DMS153 treated with DMSO at 0.1 percent for 48 hours (cell line): Measurements from ENCODE around the gene C1orf167.

Experiments
- DNase-seq: peaks from one replicate; lab custom pipeline; 2025; ENCODE audit not compliant: unreplicated experiment; lab: John Stamatoyannopoulos, UW

The C1orf167 gene

DNA sequence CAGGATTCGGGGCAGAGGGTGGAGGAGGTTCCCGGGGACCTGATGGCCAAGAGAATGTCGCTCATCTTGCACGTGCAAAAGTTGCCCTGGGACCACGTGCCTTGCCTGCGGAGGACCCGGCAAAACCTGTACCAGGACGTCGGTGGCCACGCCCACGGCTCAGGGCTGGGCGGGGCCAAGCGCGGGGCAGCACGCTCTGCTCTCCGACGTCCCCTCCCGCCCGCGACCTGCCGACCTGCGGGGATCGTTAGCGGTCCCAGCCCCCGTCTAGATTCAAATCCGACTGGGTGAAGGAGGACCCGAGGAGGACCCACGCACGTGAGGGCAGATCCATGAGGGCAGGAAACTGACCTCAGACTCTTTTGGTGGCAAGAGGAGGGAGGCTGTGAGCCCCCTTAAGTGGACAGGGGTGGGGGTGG, at the start of gene C1orf167:
Gene C1orf167, plus strand, starts transcription at position 206 of the 419 bp plus-strand sequence. CDS start 2,208 bp downstream, outside the sequence.
- no peak for DNase-seq

DNA sequence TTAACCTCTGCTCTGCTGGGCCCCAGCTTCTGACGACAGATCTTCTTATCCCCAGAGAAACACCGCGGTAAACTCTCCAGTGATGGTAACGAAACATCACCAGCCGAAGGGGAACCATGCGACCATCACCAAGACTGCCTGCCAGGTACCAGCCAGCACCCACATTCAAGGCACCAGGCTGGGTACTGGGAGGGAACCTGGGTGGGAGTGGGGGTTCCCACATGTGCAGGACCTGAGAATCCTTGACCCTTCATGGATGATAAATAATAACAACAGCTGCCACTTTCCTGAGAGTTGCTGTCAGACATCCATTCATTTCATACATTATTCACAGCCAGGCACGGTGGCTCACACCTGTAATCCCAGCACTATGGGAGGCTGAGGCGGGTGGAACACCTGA, 49.7 kb upstream of the C1orf167 start:
- DNase-seq, result no peak

DNA sequence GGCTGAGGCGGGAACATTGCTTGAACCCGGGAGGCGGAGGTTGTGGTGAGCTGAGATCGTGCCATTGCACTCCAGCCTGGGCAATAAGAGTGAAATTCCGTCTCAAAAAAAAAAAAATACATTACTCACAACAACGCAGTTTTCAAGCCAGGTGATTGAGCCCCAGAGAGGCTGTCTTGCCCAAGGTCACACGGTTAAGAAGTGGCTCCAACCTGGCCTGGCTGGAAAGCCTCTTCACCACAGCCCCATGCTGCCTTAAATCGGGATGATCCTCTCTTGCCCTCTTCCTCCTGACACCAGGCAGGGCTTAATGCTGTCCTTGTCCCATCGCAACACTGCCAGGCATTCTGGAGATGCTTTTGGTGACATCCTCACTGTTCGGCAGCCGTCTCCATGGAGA, 48.9 kb upstream of the C1orf167 start:
- no peak for DNase-seq

DNA sequence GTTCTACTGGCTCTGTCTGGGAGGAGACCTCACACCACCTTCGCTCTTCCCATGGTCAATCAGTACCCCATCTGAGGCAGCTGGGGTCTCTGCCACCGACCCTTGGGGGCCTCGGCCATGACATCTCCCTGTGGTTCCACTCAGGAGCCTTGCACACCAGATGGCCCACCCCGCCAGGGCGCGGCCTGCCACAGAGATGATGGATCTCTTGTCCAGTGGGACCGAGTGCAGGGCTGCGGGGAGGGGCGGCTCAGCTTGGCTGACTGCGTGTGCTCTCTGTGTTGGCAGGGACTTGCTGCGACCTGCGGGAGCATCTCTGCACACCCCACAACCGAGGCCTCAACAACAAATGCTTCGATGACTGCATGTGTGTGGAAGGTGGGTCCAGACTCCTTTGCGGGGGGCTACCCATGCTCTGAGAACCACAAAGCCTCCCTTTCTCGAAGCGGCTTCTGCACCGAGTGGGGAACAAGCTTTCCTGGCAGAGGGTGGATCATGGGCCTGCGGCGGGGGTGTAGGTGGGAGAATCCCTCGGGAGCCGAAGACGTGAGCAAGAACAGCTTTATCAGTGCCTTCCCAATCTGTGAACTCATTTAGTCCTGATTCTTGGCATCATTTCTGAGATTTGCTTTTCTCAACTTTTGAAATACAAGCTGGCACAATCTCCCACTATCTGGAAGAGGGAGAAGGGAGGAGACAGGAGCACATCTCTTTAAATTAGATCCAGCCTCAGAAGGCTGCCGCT, 47.0 kb upstream of the C1orf167 start:
- no peak for DNase-seq

GRCh38 chr1:11719313-11720032, 42.5 kb upstream of the C1orf167 start:
- DNase-seq, result peak; percentile 79

GRCh38 chr1:11720033-11720376, 42.0 kb upstream of the C1orf167 start:
- no peak for DNase-seq

GRCh38 chr1:11720525-11720924, 41.5 kb upstream of the C1orf167 start:
- no peak for DNase-seq

GRCh38 chr1:11721311-11721710, 40.7 kb upstream of the C1orf167 start:
- no peak for DNase-seq

DNA sequence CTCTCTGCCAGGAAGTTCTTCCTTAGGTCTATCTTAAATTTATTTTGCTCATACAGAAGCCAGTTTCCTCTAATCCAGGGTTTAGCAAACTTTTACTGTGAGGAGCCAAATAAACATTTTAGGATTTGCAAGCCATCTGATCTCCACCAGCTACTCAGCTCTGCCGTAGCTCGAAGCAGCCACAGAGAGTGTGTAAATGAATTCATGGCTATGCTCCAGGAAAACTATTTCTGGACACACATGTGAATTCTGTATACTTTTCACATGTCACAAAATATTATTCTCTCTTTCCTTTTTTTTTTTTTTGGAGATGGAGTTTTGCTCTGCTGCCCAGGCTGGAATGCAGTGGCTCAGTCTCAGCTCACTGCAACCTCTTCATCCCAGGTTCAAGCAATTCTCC, 39.5 kb upstream of the C1orf167 start:
- DNase-seq, result no peak

DNA sequence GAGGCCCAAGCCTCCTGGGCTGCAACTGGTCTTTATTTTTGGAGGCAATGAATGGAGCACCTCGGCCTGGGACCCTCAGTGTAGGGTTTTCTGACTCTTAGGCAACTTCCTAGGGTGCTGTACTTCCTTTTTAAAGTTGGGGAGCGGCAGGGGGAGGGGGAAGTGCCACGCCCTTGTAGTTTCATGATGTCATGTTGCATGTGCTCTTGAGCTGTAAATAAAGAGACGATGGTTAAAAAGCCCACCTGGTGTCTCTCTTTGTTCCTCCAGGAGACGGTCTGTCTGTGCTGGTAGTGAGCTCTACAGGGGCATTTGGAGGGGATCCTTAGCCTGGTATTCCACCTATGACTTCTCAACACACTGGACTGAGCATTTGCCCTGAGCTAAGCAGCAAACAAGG, 36.4 kb upstream of the C1orf167 start:
- DNase-seq, result no peak

- no peak for DNase-seq
These were observed 34.9 kb upstream of the C1orf167 start for GRCh38 chr1:11727119-11727518.

GRCh38 chr1:11728126-11728806, 33.7 kb upstream of the C1orf167 start:
- DNase-seq, result no peak

GRCh38 chr1:11729155-11729497, 32.9 kb upstream of the C1orf167 start:
- DNase-seq, result no peak

DNA sequence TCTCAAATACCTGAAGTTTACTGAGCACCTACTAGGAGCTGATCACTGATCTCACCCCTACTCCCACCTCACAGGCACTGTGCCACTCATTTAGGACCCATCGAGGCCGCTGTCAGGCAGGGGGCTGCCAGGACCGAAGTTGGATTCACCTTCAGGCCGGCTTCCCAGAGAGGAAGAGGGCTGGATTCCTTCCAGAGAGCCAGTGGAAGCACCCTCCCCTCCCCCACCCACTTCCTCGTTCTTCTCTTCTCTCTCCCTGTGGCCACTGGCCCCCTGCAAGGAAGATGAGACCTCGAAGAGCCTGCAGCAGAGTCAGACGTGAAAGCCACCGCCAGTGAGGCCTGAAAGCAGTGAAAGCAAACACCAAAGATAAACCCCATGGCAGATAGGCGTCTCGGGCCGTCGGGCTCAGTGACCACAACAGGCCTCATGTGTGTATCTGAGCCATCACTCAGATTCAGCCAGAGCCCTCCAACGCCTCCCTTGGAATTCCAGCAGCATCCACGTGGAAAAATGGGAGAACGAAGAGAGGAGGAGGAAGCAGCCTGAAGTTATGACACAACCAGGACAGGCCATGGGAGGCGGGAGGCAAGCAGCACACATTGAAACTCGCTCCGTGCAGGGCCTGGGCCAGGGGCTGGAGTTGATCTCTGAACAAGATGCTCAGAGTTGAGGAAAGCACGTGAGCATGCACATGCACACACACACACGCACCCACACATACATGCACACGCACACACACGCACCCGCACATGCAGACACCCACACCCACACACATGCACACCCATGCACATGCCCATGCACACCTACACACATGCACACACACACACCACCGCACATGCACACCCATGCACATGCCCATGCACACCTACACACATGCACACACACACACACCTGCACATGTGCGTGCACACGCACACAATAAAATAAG, 32.2 kb upstream of the C1orf167 start:
- DNase-seq, result no peak

GRCh38 chr1:11730429-11730891, 31.5 kb upstream of the C1orf167 start:
- no peak for DNase-seq

DNA sequence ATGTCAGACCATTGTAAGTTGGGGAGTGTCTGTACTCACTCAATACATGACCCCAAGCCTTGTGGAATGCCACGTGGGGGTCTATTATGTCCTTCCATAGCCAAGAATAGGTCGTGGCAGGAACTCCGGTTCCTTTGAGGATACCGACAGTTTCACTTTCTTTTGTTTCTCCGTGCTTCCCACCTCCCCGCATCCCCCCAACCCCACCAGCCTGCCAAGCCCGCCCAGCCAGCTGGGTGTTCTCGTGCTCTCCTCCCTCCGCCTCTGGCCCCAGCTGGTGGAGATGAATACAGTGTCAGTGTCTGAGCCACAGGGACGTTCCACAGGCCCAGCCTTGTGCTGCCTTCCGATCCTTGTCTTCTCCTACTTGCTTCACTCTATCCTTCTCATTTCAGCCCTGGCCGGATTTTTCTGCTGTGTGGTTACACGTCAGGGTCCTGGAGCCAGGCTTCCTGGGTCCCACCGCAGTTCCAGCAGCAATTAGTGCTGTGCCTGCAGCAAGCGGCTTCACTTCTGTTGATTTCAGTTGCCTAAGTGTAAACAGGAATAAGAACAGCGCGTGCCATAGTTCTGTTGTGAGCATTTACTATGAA, 30.2 kb upstream of the C1orf167 start:
- no peak for DNase-seq

DNA sequence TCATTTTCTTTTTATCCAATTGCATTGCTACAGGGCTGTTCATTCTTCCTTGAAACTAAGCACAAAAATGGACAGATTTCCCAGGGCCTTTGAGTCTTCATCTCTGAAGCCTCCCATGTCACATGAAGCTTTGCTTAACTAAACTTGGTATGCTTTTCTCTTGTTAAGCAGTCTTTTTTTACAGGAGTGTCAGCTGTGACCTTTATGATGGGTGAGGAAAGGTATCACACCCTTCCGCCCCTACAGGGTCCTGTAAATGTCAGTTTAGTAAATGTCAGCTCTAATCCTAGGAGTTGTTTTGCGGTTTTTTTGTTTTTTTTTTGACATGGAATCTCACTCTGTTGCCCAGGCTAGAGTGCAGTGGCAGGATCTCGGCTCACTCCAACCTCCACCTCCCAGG, 28.7 kb upstream of the C1orf167 start:
- DNase-seq, result no peak

DNA sequence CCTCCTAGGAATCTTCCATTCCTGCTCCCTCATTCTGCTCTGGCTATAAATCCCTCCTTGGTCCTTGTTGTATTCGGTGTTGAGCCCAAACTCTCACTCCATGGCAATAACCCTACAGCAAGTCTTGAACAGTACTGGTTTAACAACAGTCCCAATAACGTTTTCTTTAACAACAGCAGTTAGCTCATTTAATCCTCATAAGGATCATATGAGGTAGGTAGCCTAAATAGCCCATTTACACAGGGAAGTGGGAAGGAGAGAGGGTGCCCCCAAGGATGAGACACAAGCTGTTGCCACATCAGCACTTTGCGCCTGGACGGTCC, 26.5 kb upstream of the C1orf167 start:
- DNase-seq, result no peak

GRCh38 chr1:11735854-11736745, 25.9 kb upstream of the C1orf167 start, which contains the start of gene AGTRAP:
AGTRAP (plus strand) TSS chr1:11736136; CDS start chr1:11736209, 73 bp downstream.
- peak; percentile 74 for DNase-seq
